Panc1 (cell line): ENCODE results near the gene LAMB4. TPM values are rescaled to one million over a fixed set of nuclear protein-coding genes. Genes with fewer than 3 reads are reported as not detected.

Experiments
- ATAC-seq: fragments of 200-7000 bp; cut with Tn5 transposase; 2 replicates; pipeline ENCODE4 v1.9.1; 2020; ENCODE audit warnings: mild to moderate bottlenecking, moderate library complexity
- BruUV-seq: library from RNA; stranded (reverse); fragments of 400-500 nt; replicated peaks from 2 replicates; lab custom pipeline; 2021; lab: Mats Ljungman, UMichigan
- CTCF ChIA-PET: fragments of 300-600 bp; sonication (Branson Sonifier 250); formaldehyde crosslinking; loops from one replicate; lab custom pipeline; 2022; ENCODE audit warnings: antibody characterized with exemption; lab: Charles Lee
- POLR2A ChIA-PET: fragments of 300-600 bp; sonication (Branson Sonifier 250); formaldehyde crosslinking; loops from one replicate; lab custom pipeline; 2022; ENCODE audit warnings: antibody characterized with exemption; lab: Charles Lee
- DNase-seq: peaks from one replicate; pipeline ENCODE4 v3.0.0-alpha.2; 2010; ENCODE audit warnings: low read depth, low spot score
- H3K27ac ChIP-seq: 2 replicates; pipeline ENCODE4 v1.5.1; 2011; ENCODE audit warnings: mild to moderate bottlenecking, low read length, inconsistent platforms
- H3K27me3 ChIP-seq: fragments of 200-500 bp; sonication (Bioruptor generic); 2 replicates; pipeline ENCODE4 v1.6.0; 2014; ENCODE audit warnings: low read length, inconsistent platforms; ENCODE audit not compliant: control insufficient read depth, insufficient read depth
- H3K36me3 ChIP-seq: fragments of 200-500 bp; sonication (Bioruptor generic); 2 replicates; pipeline ENCODE4 v1.5.1; 2014; ENCODE audit warnings: inconsistent platforms, mild to moderate bottlenecking, low read length, moderate library complexity; ENCODE audit not compliant: control insufficient read depth, insufficient read depth
- H3K4me1 ChIP-seq: 2 replicates; pipeline ENCODE4 v1.5.1; 2011; ENCODE audit warnings: inconsistent platforms, mild to moderate bottlenecking, low read length, moderate library complexity; ENCODE audit not compliant: control insufficient read depth, insufficient read depth
- H3K4me3 ChIP-seq, 2 experiments: 2 replicates each; pipeline ENCODE4 v1.5.1; 2011 to 2012; ENCODE audit warnings: low read depth in 2 of 2, low read length in 2 of 2, mild to moderate bottlenecking in 2 of 2, inconsistent platforms in 1 of 2, moderate library complexity in 1 of 2
- H3K9me3 ChIP-seq: fragments of 200-500 bp; sonication (Bioruptor generic); 2 replicates; pipeline ENCODE4 v1.5.1; 2014; ENCODE audit warnings: low read depth, mild to moderate bottlenecking, inconsistent platforms, low read length, moderate library complexity; ENCODE audit not compliant: control insufficient read depth, insufficient read depth
- CTCF ChIP-seq: fragments of 450-650 bp; IDR thresholded peaks from 2 replicates; pipeline ENCODE4 v1.5.1; 2017; ENCODE audit warnings: mild to moderate bottlenecking
- POLR2AphosphoS5 ChIP-seq: IDR thresholded peaks from 2 replicates; pipeline ENCODE4 v1.6.1; 2012; ENCODE audit warnings: mild to moderate bottlenecking, low read depth, low read length, moderate library complexity
- REST ChIP-seq, 2 experiments: IDR thresholded peaks; 2 replicates each; pipeline ENCODE4 v1.6.1; 2011 to 2012; ENCODE audit warnings: low read depth in 2 of 2, control low read depth in 1 of 2, low read length in 1 of 2, mild to moderate bottlenecking in 1 of 2, moderate library complexity in 1 of 2; ENCODE audit not compliant: insufficient read depth in 1 of 2
- SIN3A ChIP-seq: IDR thresholded peaks from 2 replicates; pipeline ENCODE4 v1.6.1; 2012; ENCODE audit warnings: low read depth, mild to moderate bottlenecking, low read length, moderate library complexity, borderline replicate concordance; ENCODE audit not compliant: insufficient read depth
- TCF7L2 ChIP-seq: IDR thresholded peaks from 2 replicates; pipeline ENCODE4 v1.6.1; 2011; ENCODE audit warnings: mild to moderate bottlenecking, low read depth, low read length, inconsistent platforms
- in situ Hi-C: cut with HindIII; loops from 2 replicates; pipeline ENCODE4 v1.10.0; 2016; ENCODE audit warnings: low sequenced_read_pairs, low pct_unique_long_range_greater_than_20kb
- intact Hi-C: fragments of 100-400 bp; cut with micrococcal nuclease; formaldehyde crosslinking; loops from one replicate; pipeline ENCODE4 v1.10.0; 2022; ENCODE audit not compliant: unreplicated experiment
- total RNA-seq: library from RNA; stranded (reverse); gene quantifications from one replicate; pipeline ENCODE4 v1.2.1, GENCODE V29; 2021; ENCODE audit not compliant: unreplicated experiment

Gene LAMB4
- total RNA-seq, 1 experiment from 2014 or later, result not detected

- DNase-seq (no peak), ATAC-seq (no peak)
- Histone ChIP-seq H3K27me3 (peaks cover 6% of the 10 kb centered on the region), H3K4me1 (no peaks in the 10 kb centered on the region), H3K36me3 (no peaks in the 10 kb centered on the region), H3K9me3 (no peaks in the 10 kb centered on the region), H3K27ac (no peak overlapping the region), H3K4me3 (no peak overlapping the region)
- no TSS peak for BruUV-seq
- in situ Hi-C loops, result no loop called here
- CTCF ChIA-PET, result no interaction called here
- TF ChIP-seq CTCF (no peak), TCF7L2 (no peak), REST (IDR thresholded peaks at IDR 0.05; ENCODE audit: insufficient read depth in 1 of 2, low read depth in 2 of 2, low read length in 1 of 2) (no peak), SIN3A (no peak), POLR2AphosphoS5 (no peak)
- intact Hi-C loops, result no loop called here
- POLR2A ChIA-PET, result no interaction called here
Observed at GRCh38 chr7:108158776-108159175, 28.6 kb upstream of the LAMB4 start.

- intact Hi-C loops, result no loop called here
- Histone ChIP-seq H3K4me3 (no peak overlapping the region), H3K27me3 (peaks cover 6% of the 10 kb centered on the region), H3K9me3 (no peaks in the 10 kb centered on the region), H3K4me1 (no peaks in the 10 kb centered on the region), H3K27ac (no peak overlapping the region), H3K36me3 (no peaks in the 10 kb centered on the region)
- BruUV-seq, result no TSS peak
- DNase-seq (no peak), ATAC-seq (no peak)
- no peak for TF ChIP-seq SIN3A
- no peak for TF ChIP-seq POLR2AphosphoS5
- TF ChIP-seq CTCF, result no peak
- TF ChIP-seq REST (IDR thresholded peaks at IDR 0.05; ENCODE audit: insufficient read depth in 1 of 2, low read depth in 2 of 2, low read length in 1 of 2), result no peak
- no peak for TF ChIP-seq TCF7L2
- ChIA-PET CTCF (no interaction called here), POLR2A (no interaction called here)
- in situ Hi-C loops, result no loop called here
Observed at GRCh38 chr7:108157606-108158335, 27.6 kb upstream of the LAMB4 start.
